Ureter (tissue), 1 donor: ENCODE measurements around the gene TBC1D14. TPM values are rescaled to one million over a fixed set of nuclear protein-coding genes. Genes with fewer than 3 reads are reported as not detected.
A peak's percentile ranks its signal among the peaks of the same experiment; 100 is the strongest.
"Not testable (repeated sequence)": the region's sequence is repeated elsewhere in the genome, so short reads cannot be mapped to it uniquely, and the experiment has no call there.

Experiments
- DNase-seq: peaks from one replicate; pipeline ENCODE4 v3.0.0-alpha.2; 2020; ENCODE audit warnings: low spot score
- total RNA-seq: library from RNA; stranded (reverse); gene quantifications from one replicate; pipeline ENCODE4 v1.2.4, GENCODE V29; 2023
- donor health status: DM: yes; HTN: yes; CAD: no.

Gene TBC1D14
- total RNA-seq, 1 donor from 2014 or later: 44.8 TPM

DNA sequence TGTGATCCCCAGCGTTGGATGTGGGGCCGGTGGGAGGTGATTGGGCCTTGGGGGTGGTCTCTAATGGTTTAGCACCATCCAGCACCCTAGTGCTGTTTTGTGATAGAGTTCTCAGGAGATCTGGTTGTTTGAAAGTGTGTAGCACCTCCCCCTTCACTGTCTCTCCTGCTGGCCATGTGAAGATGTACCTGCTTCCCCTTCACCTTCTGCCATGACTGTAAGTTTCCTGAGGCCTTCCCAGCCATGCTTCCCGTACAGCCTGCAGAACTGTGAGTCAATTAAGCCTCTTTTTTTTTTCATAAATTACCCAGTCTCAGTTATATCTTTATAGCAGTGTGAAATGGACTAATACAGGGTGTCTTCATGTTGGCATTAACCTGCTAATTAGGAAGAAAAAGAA, 19.3 kb upstream of the TBC1D14 start:
- DNase-seq: no peak

DNA sequence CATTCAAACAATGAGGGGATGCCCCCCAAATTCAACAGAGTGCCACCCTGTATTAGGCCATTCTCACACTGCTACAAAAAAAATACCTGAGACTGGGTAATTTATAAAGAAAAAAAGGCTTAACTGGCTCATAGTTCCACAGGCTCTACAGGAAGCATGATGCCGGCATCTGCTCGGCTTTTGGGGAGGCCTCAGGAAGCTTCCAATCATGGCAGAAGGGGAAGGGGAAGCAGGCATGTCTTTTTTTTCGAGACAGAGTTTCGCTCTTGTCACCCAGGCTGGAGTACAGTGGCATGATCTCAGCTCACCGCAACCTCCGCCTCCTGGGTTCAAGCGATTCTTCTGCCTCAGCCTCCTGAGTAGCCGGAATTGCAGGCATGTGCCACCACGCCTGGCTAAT, 18.7 kb upstream of the TBC1D14 start:
- not testable (repeated sequence) for DNase-seq

DNA sequence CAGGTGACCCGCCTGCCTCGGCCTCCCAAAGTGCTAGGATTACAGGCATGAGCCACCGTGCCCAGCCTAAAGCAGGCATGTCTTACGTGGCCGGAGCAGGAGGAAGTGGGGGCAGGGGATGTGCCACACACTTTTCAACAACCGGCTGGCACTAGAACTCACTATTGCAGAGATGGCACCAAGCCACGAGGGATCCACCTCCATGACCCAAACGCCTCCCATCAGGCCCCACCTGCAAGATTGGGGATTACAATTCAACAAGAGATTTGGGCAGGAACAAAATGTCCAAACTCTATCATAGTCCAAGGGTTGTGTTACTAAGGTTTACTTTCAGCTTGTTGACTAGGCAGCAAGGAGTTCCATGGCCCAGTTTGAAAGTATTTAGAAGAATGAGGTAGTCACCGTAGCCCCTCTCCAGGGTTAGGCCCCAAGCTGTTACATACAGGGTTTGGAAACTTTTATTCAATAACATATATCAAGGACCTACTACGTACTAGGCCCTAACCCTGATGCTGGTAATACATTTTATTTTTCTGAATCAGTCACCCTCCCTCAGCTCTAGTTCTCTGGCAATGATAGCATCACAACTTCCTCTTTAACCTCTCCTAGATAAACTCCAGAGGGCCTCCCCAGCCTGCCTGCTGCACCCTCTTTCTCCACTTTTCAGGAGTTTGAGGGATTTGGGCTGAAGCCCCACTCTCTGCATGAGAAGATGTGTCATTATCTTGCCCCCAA, 18.0 kb upstream of the TBC1D14 start:
- DNase-seq: no peak

DNA sequence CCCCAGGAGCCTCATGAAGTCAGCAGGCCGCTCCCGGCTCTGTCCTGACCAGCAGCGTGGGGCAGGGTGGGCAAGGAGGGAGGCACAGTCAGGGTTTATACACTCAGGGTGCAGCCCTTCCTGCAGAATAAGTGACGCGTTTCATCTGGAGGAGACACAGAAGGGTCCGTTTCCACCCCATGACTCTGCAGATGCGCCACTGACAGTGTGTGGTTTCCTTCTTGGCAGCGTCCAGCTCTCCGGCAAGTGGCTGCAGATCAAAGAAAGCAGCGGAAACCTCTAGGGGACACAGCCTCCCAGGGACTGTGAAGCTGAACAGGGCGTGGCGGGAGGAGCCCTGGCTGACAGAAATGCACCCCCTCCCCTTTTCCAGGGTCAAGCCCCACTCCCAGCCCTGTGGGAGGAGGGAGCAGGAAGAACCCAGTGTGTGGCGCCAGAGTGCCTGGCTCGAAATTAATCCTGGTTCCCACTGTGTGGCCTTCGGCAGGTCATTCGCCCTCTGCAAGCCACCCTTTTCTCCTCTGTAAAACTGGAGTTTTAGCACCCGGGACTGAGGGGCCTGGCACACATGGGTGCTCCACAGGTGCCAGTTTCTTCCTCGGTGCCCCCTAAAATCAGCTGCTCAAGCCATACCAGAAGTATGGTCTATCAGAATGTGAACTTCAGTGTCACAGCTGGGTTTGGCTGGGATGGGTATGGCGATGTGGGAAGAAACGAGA, 17.3 kb upstream of the TBC1D14 start:
- peak; percentile 70 for DNase-seq

DNA sequence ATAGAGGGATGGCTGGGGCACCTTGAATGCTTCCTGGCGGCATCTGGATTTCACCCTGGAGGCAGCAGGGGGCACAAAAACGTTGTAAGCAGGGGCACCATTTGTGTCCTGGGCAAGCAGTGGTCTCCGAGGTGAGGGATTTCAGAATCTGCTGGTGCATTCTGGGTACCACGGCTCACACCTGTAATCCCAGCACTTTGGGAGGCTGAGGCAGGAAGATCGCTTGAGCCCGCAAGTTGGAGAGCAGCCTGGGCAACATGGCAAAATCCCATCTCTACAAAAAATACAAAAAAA, 16.8 kb upstream of the TBC1D14 start:
- no peak for DNase-seq

GRCh38 chr4:6893449-6894085, 16.1 kb upstream of the TBC1D14 start:
- DNase-seq: no peak

DNA sequence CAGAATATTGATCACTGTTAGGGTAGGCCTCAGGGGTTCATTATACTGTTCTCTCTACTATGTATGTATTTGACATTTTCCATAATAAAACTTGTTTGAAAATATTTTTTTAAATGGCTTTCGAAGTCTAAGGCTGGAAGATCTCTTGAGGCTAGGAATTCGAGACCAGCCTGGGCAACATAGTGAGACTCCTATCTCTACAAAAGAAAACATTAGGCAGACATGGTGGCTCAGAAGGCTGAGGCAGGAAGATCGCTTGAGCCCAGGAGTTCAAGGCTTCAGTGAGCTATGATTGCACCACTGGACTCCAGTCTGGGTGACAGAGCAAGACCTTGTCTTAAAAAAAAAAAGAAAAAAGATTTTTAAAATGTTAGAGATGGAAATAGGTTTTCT, 15.5 kb upstream of the TBC1D14 start:
- DNase-seq: no peak

DNA sequence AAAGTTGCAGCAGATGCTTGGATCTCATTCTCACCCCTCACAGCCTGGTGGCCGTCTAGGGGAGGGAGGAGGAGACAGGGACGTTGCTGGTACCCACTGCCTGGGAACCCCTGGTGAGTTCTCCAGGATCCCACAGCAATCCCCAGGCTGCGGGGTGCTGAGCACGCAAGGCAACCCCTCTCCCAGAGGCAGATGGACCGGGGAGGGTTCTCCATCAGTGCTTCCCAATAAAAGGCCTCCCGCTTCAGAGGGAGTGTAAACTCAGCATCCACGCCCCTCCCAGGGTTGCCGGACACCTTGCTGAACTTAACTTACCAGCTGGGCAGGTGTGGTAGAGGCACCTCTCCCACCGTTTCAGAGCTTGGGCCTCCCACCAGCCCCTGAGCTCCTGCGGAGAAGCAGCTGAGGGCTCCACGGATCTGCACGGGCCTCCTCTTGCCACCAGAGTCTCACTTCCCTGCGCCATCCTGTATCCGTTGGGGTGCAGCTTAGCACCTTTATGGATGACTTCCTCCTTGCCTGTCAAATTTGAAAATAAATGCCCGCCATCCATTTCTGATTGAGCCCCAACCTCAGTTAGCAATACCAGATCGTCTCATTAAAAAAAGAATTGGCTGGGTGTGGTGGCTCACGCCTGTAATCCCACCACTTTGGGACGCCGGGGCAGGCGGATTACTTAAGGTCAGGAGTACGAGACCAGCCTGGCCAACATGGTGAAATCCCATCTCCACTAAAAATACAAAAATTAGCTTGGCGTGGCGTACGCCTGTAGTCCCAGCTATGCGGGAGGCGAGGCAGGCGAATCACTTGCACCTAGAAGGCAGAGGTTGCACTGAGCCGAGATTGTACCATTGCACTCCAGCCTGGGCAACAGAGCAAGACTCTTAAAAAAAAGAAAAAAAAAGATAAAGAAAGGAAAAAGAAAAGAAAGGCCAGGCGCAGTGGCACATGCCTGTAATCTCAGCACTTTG, 14.8 kb upstream of the TBC1D14 start:
- no peak for DNase-seq

DNA sequence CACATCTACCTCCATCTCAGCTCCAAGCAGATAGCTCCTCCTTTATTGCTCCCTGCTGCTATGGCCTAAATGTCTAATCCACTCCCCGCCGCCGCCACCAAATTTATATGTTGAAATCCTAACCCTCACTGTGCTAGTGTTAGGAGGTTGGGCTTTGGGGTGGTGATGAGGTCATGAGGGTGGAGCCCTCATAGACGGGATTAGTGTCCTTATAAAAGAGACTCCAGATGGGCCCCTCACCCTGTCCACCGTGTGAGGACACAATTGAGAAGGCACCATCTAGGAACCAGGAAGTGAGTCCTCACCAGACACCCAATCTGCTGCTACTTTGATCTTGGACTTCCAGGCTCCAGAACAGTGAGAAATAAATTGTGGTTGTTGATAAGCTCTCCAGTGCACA, 13.6 kb upstream of the TBC1D14 start:
- DNase-seq: no peak

- DNase-seq: no peak
Measured at GRCh38 chr4:6898763-6899162, 10.9 kb upstream of the TBC1D14 start.

GRCh38 chr4:6900181-6900812, 9.3 kb upstream of the TBC1D14 start:
- DNase-seq: no peak

DNA sequence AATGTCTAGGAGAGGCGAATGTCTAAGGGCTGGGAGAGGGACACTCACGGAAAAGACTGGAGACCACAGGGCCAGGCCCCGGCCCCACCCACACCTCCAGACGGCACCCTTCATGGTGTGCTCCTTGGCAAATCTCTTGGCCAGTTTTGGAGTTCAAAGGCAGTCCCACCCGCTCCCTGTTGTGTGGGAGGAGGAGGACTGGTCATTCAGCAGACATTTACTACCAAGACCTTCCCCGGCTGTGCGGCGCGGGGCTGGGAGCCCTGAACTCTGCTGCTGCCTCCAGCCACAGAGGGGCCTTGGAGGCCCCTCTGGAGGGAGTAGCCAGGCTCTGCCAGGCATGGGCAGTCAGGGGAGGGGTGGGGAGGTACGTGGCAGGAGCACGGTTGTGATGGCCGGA, 8.7 kb upstream of the TBC1D14 start:
- DNase-seq: no peak

GRCh38 chr4:6901669-6902317, 7.8 kb upstream of the TBC1D14 start:
- no peak for DNase-seq

DNA sequence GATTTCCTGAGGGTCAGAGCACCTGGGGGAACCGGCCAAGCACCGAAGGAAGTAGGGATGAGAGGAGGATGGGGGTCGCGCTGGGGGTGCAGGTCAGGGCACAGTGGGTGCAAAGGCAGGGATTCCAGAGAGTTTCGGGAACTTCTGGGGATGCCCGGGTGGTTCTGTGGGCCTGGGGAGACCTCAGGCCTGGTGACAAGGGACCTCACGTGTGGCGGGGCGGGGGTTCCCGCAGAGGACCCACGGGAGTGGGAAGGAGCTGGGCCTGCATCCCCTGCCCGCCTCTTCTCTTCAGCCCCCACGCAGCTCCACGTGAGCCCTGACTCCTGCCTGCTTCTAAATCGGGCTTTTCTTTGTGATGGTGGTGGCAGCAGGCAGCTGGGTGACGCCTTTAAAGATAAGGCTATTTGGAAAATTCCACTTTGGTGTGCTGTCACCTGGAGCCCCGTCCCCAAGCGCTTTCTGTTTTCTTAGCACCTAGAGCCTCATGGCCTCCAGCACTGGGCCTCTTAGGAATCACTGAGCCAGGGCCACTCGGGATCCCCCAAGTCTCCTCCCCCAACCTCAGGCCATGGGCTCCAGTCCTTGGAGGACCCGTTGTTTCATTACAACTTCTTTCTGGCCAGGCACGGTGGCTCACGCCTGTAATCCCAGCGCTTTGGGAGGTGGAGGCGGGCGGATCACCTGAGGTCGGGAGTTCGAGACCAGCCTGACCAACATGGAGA, 7.1 kb upstream of the TBC1D14 start:
- no peak for DNase-seq

GRCh38 chr4:6905516-6906445, 3.8 kb upstream of the TBC1D14 start:
- no peak for DNase-seq

DNA sequence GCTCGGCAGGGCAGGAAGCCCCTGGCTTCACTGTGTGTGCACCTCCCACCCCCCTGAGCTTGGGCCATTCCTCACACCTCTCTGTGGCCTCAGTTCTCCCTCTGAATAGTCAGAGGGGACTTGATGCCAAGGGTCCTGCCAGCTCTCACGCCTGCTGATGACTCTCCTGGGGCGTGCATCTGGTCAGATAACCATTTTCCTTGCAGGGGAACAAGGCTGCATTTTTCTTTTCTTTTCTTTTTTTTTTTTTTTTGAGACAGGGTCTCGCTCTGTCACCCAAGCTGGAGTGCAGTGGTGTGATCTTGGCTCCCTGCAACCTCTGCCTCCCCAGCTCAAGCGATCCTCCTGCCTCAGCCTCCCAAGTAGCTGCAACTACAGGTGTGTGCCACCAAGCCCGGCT, 3.1 kb upstream of the TBC1D14 start:
- DNase-seq: not testable (repeated sequence)

DNA sequence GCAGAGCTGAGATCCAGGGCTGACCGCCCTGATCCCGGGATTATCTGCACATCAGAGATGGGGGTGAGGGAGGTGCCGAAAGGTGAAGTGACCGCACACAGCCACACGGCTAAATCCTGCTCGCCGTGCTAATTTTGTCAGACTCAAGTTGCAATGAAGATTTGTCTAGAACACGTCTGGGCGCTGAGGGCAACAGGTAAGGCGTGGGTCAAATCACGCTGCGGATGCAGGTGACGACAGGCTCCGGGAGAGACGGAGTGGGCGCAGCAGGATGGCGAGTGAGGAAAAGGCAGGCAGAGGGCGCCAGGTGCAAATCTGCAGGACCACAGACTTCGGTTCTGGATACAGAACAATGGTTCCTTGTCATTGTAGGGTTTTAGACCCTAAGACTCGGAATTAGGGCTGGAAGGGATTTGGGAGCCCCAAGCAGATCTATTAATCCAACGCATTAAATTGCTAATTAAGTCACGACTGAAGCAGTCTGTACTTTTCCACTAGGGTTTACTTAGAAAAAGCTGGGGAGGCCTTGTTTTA, 1.9 kb upstream of the TBC1D14 start:
- no peak for DNase-seq

DNA sequence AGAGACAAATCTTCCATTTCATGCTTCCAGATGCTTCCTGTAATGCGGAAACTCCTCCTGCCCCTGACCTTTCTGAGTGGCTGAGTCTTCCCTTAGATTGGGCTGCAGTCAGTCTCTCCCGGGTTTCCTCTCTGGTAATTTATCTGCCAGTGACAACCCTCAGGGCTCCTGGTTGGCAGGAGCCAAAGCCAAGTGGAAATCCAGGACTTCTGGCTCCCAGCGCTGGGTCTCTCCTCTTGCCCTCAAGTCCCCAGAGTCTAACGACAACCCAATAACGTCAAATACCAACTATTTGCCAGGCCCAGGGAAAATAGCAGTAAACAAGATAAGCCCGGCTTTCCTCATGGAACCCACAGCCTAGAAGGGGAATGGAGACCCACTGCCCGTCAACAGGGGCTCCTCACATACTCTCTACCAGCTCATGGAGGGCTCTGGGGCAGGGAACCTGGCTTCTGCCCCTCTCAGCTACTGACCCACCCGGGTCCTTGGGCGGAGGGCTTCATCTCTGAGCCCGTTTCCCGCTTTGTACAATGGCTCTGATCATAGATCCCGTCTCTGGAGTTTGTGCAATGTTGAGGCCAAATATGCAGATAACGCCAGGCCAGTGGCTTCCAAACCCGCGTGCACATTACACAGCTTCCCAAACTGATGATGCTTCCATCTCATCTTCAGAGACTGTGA, 1.1 kb upstream of the TBC1D14 start:
- no peak for DNase-seq
